ENCODE results near the gene ANKRD23.

Gene ANKRD23

DNA sequence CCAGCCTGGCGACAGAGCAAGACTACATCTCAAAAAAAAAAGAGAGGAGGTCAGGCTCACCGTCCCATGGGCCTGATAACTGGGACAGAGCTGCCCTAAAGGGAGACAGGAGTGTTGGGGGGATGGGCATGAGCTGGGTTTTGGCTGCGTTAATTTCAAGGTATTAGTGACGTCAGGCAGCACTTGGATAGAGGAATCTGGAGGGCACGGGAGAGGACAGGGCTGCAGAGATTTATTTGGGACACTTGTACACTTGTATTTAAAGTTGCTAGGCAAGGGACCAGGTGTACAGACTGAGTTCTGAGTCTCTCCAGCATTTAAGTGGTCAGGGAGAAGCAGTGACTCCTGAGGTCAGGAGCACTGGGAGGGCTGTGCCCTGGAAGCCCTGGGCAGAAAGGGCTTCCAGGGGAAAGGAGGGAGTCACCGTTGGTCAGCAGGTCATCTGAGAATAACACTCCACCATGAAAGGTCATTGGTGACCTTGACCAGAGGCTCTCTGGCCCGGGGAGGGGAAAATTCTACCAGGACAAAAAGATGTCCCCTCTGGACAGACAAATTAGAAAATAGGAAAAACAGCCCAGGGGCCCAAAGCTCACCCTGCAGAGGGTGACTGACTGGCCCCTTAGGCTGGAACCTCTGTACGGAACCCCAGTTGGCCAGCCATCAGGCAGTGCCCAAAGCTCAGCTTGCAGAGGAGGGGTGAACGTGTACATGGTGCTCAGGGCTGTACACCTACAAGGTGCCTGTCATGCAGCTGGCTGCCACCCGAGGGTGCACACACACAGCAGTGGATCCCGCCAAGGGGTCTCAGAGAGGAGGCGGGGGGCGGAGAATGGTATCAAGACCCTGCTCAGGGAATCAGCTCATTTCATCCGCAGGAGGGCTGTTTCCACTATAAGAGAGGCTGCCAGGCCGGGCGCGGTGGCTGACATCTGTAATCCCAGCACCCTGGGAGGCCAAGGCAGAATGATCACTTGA lies 50.8 kb downstream of the ANKRD23 start:
- no peak for DNase-seq

DNA sequence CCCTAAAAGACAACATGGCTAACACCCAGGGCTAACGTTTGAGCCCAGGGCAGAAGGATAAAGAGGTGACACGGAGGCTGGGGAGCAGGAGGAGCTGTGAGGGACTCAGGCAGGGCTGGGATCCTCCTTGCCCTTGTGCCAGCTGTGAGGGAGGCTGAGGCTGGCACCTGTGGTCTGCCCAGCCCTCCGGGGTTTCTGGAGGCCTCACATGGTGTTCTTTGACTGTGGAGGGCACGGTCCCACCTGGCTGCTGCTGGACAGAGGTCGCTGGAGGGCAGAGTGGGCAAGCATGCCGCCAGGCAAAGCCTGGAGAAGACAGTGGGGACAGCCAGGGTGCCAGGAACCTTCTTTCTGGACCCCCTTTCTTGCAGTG lies 54.6 kb downstream of the ANKRD23 start:
- DNase-seq: no peak

DNA sequence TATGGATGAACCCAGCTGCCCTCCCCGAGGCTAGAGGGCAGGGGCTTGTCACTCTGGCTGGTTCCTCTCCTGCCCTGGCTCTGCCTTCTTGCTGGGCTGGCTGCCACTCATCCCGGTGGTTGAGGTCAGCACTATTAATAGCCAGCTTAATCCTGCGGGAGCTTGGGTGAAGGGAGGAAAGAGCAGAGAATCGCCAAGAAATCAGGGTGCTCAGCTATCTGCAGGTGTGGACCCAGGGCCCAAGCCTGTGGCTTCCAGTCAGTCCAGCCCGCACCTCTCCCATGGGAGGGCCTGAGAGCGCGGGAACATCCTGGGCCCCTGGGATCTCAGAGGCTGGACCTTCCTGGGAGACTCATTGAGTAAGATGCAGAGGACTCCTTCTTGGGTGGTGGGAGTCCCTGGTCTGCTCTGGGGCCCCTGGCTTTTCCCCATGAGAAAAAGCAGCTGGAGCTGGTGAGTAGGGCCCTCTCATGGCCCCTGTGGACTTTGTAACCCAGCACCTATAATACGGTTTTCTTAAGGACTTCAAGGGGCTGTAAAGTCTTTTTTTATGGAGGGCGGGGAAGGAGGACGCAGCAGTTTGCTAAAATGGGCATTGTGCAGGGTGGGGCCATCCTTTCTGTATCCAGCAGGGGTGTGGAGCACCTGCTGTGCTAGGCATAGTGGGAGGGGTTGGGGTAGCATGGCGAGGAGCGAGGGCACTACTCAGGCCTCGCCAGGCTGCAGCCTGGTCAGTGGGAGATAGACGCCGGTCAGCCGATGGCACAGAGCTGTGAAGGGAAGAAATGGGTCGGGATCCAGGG lies 55.2 kb downstream of the ANKRD23 start:
- no peak for DNase-seq

All from NCI-H526 treated with DMSO at 0.1 percent for 48 hours (cell line).